Activated CD4-positive, alpha-beta T cell treated with anti-CD3 and anti-CD28 coated beads, Interleukin-2, amount 50 U/mL, for 16 hours (primary cell): ENCODE data around the gene EVPLL.
"Not testable (repeated sequence)": the region's sequence is repeated elsewhere in the genome, so short reads cannot be mapped to it uniquely, and the experiment has no call there.

Experiments
- DNase-seq: peaks from one replicate; pipeline ENCODE4 v3.0.0-alpha.2; 2020

Gene EVPLL

GRCh38 chr17:18377437-18378204, at the start of gene EVPLL:
EVPLL (plus strand) TSS chr17:18377778; CDS start chr17:18380938, 3,160 bp downstream.
- no peak for DNase-seq

GRCh38 chr17:18328643-18329204, 48.9 kb upstream of the EVPLL start:
- no peak for DNase-seq

GRCh38 chr17:18331879-18332278, 45.7 kb upstream of the EVPLL start:
- DNase-seq: no peak

GRCh38 chr17:18332909-18333489, 44.6 kb upstream of the EVPLL start:
- DNase-seq: peak; percentile 42

- not testable (repeated sequence) for DNase-seq
Observed at GRCh38 chr17:18338158-18338557, 39.4 kb upstream of the EVPLL start.

GRCh38 chr17:18339933-18340332, 37.6 kb upstream of the EVPLL start:
- DNase-seq: no peak

- DNase-seq: no peak
Observed at GRCh38 chr17:18344021-18344420, 33.6 kb upstream of the EVPLL start.

GRCh38 chr17:18353541-18353940, 24.0 kb upstream of the EVPLL start:
- no peak for DNase-seq

- no peak for DNase-seq
Observed at GRCh38 chr17:18356624-18357023, 21.0 kb upstream of the EVPLL start.

- DNase-seq: no peak
Observed at GRCh38 chr17:18360518-18360917, 17.1 kb upstream of the EVPLL start.

GRCh38 chr17:18361837-18362697, 15.5 kb upstream of the EVPLL start:
- no peak for DNase-seq

- no peak for DNase-seq
Observed at GRCh38 chr17:18362698-18363100, 14.9 kb upstream of the EVPLL start.

- peak; percentile 96 for DNase-seq
Observed at GRCh38 chr17:18363101-18364049, 14.2 kb upstream of the EVPLL start, which contains the start of gene SHMT1. SHMT1 (minus strand) TSS chr17:18363550; CDS start chr17:18355981, 7,569 bp downstream.

GRCh38 chr17:18364166-18364565, 13.4 kb upstream of the EVPLL start:
- DNase-seq: no peak

GRCh38 chr17:18368946-18369345, 8.6 kb upstream of the EVPLL start:
- DNase-seq: no peak

- DNase-seq: no peak
Observed at GRCh38 chr17:18370761-18371160, 6.8 kb upstream of the EVPLL start.

- peak; percentile 27 for DNase-seq
Observed at GRCh38 chr17:18371455-18371854, 6.1 kb upstream of the EVPLL start.

GRCh38 chr17:18373181-18373580, 4.4 kb upstream of the EVPLL start:
- peak; percentile 39 for DNase-seq

- DNase-seq: no peak
Observed at GRCh38 chr17:18374216-18374615, 3.4 kb upstream of the EVPLL start.

- no peak for DNase-seq
Observed at GRCh38 chr17:18378205-18378505, 577 bp downstream of the EVPLL start.

GRCh38 chr17:18378614-18379013, 1.0 kb downstream of the EVPLL start:
- not testable (repeated sequence) for DNase-seq
